SHP77 (cell line): Measurements from ENCODE around the gene BRAF.
"Not testable (repeated sequence)": the region's sequence is repeated elsewhere in the genome, so short reads cannot be mapped to it uniquely, and the experiment has no call there.

Experiments
- DNase-seq, 2 experiments: peaks; one replicate each; lab custom pipeline; 2025; lab: John Stamatoyannopoulos, UW

Gene BRAF

GRCh38 chr7:140876519-140877248, 48.0 kb downstream of the BRAF start:
- no peak for DNase-seq

- no peak for DNase-seq
Observed at GRCh38 chr7:140873434-140873833, 51.3 kb downstream of the BRAF start.

DNA sequence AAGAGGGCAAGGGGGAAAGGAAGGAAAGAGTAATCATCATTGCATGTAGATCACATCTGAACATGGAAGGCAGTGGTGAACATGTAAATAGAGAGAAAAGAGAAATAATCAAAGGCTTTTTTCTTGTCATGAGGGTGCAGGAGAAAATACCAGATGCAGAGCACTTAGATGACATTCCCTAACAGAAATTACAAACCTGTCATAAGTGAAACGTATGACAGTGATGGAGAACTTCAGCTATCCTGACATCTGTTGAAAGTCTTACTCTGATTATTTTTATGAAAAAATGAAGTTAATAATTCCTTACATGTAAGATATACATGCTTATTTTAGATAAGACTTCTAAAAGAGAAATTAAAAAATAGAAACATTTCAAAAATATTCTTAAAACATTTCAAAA, 54.7 kb downstream of the BRAF start:
- DNase-seq, result no peak

DNA sequence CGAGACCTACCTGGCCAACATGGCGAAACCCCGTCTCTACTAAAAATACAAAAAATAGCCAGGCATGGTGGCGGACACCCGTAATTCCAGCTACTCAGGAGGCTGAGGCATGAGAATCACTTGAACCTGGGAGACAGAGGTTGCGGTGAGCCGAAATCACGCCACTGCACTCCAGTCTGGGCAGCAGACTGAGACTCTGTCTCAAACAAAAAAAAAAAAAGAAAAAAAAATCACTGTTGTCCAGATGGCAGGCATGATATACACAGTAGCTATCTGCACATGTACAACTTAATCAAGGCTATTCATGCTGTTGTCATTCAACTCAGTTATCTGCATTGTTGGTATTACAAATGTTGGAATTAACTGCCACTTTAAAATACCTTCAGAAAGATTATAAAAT, 55.3 kb downstream of the BRAF start:
- DNase-seq, result no peak

GRCh38 chr7:140867467-140868462, 57.0 kb downstream of the BRAF start:
- no peak for DNase-seq

DNA sequence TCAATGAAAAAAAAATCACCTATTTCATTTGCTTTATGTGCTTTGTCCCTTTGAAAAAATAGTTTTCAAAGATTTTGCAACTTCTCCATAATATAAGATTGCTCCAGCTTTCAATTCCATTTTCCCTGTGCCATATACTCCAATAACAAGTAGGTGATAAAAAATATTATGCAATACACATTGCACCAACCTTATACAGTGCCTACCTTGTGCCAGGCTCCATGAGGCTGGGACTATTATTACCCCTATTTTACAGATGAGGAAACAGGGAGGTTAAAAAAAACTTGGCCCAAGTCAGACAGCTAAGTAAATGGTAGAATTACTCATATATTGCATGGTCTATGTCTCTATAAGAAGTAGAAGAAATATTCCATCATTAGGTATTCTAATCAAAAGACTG, 57.8 kb downstream of the BRAF start:
- DNase-seq, result no peak

GRCh38 chr7:140864732-140865131, 60.0 kb downstream of the BRAF start:
- no peak for DNase-seq

DNA sequence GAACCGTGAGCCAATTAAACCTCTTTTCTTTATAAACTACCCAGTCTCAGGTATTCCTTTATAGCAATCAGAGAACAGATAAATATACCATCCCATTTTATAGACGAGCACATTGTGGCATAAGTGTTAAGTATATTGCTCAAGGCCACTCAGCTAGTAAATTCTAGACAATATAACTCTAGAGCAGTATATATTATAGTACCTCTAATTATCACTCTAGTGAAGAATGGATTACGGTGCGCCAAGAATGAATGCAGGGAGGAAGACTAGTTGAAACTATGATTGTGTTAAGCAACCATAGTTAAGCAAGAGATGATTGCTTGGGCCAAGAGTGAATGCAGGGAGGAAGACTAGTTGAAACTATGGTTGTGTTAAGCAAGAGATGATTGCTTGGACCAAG, 60.9 kb downstream of the BRAF start:
- DNase-seq, result no peak

GRCh38 chr7:140863184-140863583, 61.5 kb downstream of the BRAF start:
- DNase-seq, result no peak

GRCh38 chr7:140857048-140857447, 67.7 kb downstream of the BRAF start:
- DNase-seq, result no peak

- DNase-seq, result no peak
Observed at GRCh38 chr7:140841166-140841715, 83.5 kb downstream of the BRAF start.

- no peak for DNase-seq
Observed at GRCh38 chr7:140831724-140832123, 93.0 kb downstream of the BRAF start.

- no peak for DNase-seq
Observed at GRCh38 chr7:140829720-140830119, 95.0 kb downstream of the BRAF start.

DNA sequence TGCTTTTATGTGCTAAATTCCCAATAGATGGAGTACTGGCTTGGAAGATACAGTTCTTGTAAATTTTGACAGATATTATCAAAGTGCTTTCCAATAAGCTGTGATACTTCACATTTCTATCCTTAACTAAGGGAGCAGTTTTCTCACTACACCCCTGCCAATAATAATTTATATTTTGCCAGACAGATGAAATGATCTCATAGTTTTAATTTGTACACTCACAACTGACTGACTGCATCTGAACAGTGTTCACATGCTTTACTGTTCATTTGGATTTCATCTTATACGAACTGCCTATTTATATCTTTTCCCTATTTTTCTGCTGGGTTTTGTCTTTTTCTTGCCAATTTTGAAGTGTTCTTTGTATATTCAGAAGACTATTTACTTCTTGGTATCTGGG, 96.0 kb downstream of the BRAF start:
- no peak for DNase-seq

DNA sequence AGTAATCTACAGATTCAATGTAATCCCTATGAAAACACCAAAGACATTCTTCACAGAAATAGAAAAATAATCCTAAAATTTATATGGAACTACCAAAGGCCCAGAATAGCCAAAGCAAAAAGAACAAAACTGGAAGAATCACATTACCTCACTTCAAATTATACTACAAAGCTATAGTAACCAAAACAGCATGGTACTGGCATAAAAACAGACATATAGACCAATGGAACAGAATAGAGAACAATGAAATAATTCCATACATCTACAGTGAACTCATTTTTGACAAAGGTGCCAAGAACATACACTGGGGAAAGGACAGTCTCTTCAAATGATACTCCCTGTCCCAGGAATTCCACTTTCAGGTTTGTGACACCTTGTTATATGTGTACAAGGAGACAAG, 107.3 kb downstream of the BRAF start:
- DNase-seq, result not testable (repeated sequence)

GRCh38 chr7:140810830-140811556, 113.7 kb downstream of the BRAF start:
- peak; percentile 53 to 65 for DNase-seq

DNA sequence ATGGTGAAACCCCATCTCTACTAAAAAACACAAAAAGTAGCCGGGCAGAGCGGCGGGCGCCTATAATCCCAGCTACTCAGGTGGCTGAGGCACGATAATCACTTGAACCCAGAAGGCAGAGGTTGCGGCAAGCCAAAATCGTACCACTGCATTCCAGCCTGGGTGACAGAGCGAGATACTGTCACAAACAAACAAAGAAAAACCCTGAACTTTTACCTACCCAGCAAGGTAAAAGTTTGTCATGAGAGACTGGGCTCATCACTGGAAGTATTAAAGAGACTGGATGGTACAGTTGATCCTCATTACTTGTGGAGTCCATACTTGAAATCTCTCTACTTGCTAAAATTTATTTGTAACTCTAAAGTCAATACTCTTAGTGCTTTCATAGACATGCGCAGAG, 114.3 kb downstream of the BRAF start:
- no peak for DNase-seq

GRCh38 chr7:140778975-140779374, 145.8 kb downstream of the BRAF start:
- no peak for DNase-seq

- no peak for DNase-seq
Observed at GRCh38 chr7:140778568-140778967, 146.2 kb downstream of the BRAF start.

- DNase-seq, result no peak
Observed at GRCh38 chr7:140774371-140774770, 150.4 kb downstream of the BRAF start.

DNA sequence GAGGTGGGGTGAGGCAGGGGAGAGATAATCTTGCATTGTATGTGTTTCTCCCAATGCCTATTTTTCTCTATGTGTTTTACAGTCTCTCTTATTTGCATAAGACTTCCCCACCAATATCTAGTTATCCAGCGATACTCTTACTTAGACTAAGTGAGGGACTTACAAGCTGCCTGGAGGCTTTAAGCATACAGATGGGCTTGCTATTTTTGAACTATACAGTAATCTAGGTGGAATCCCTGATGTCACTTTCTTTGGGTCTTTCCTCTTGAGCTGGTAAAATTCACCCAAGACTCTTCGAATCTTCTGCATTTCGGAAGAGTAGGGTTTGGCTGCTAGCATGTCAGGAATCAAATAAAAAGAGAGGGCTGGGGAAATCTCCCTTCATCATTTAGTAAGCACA, 151.6 kb downstream of the BRAF start:
- DNase-seq, result no peak

DNA sequence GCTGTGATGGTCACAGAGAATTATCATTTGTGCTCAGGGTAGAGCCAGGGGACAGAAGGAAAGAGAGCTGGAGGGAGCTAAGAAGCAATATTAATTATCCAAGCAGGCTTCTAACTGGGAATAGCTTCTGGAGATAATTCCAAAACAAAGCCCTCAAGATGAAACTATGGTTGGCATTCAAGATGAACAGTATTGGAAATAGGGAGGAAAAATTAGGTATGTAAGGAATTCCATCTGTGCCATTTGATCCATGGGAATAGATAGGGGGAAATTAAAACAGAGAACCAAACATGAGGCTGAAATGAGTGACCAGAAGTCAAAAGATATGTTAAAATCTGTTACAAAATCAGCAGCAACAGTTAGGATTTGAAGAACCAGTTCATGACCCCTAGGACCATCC, 152.9 kb downstream of the BRAF start:
- DNase-seq, result no peak
